Measurements from ENCODE around the gene MSH4.

MSH4 gene

GRCh38 chr1:75950176-75950575 is 153.5 kb downstream of the MSH4 start:
- TF ChIP-seq, protein P1, sequence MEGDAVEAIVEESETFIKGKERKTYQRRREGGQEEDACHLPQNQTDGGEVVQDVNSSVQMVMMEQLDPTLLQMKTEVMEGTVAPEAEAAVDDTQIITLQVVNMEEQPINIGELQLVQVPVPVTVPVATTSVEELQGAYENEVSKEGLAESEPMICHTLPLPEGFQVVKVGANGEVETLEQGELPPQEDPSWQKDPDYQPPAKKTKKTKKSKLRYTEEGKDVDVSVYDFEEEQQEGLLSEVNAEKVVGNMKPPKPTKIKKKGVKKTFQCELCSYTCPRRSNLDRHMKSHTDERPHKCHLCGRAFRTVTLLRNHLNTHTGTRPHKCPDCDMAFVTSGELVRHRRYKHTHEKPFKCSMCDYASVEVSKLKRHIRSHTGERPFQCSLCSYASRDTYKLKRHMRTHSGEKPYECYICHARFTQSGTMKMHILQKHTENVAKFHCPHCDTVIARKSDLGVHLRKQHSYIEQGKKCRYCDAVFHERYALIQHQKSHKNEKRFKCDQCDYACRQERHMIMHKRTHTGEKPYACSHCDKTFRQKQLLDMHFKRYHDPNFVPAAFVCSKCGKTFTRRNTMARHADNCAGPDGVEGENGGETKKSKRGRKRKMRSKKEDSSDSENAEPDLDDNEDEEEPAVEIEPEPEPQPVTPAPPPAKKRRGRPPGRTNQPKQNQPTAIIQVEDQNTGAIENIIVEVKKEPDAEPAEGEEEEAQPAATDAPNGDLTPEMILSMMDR (IDR thresholded peaks at IDR 0.05) = no peak

GRCh38 chr1:75952016-75952415 is 155.3 kb downstream of the MSH4 start:
- no peak overlapping the region for H2AFZ ChIP-seq
- no peak overlapping the region for H3K4me2 ChIP-seq (ENCODE audit: low read length)
- H3K27ac ChIP-seq = no peak overlapping the region
- H3K9ac ChIP-seq = no peak overlapping the region
- TF ChIP-seq, protein P1 (IDR thresholded peaks at IDR 0.05) = no peak
- H3K4me3 ChIP-seq (ENCODE audit: low read depth, low read length) = no peak overlapping the region
- no peaks in the 10 kb centered on the region for H3K9me3 ChIP-seq (ENCODE audit: control insufficient read depth, low read length)
- H3K4me1 ChIP-seq = no peaks in the 10 kb centered on the region
- H3K27me3 ChIP-seq (ENCODE audit: control insufficient read depth, insufficient read depth, low read length) = no peaks in the 10 kb centered on the region
- H3K36me3 ChIP-seq (ENCODE audit: control insufficient read depth, insufficient read depth, low read length) = no peaks in the 10 kb centered on the region
- no peaks in the 10 kb centered on the region for H3K79me2 ChIP-seq

More at GRCh38 chr1:75950176-75950575, 153.5 kb downstream of the MSH4 start:
- no peaks in the 10 kb centered on the region for H3K79me2 ChIP-seq
- no peaks in the 10 kb centered on the region for H3K36me3 ChIP-seq (ENCODE audit: control insufficient read depth, insufficient read depth, low read length)
- H3K27me3 ChIP-seq (ENCODE audit: control insufficient read depth, insufficient read depth, low read length) = no peaks in the 10 kb centered on the region
- H3K4me2 ChIP-seq (ENCODE audit: low read length) = no peak overlapping the region
- H3K27ac ChIP-seq = no peak overlapping the region
- no peak overlapping the region for H3K9ac ChIP-seq
- H3K9me3 ChIP-seq (ENCODE audit: control insufficient read depth, low read length) = no peaks in the 10 kb centered on the region
- no peaks in the 10 kb centered on the region for H3K4me1 ChIP-seq
- H2AFZ ChIP-seq = no peak overlapping the region
- H3K4me3 ChIP-seq (ENCODE audit: low read depth, low read length) = no peak overlapping the region

GRCh38 chr1:75953461-75953860 is 156.8 kb downstream of the MSH4 start:
- Histone ChIP-seq H2AFZ (no peak overlapping the region), H3K27me3 (ENCODE audit: control insufficient read depth, insufficient read depth, low read length) (no peaks in the 10 kb centered on the region), H3K4me1 (no peaks in the 10 kb centered on the region), H3K9ac (no peak overlapping the region), H3K27ac (no peak overlapping the region), H3K4me3 (ENCODE audit: low read depth, low read length) (no peak overlapping the region), H3K9me3 (ENCODE audit: control insufficient read depth, low read length) (no peaks in the 10 kb centered on the region), H3K4me2 (ENCODE audit: low read length) (no peak overlapping the region), H3K79me2 (no peaks in the 10 kb centered on the region), H3K36me3 (ENCODE audit: control insufficient read depth, insufficient read depth, low read length) (no peaks in the 10 kb centered on the region)
- TF ChIP-seq, protein P1 (IDR thresholded peaks at IDR 0.05) = no peak

GRCh38 chr1:75954586-75954985 is 157.9 kb downstream of the MSH4 start:
- no peak overlapping the region for H3K9ac ChIP-seq
- no peaks in the 10 kb centered on the region for H3K4me1 ChIP-seq
- H3K79me2 ChIP-seq = no peaks in the 10 kb centered on the region

More at GRCh38 chr1:75954586-75954985, 157.9 kb downstream of the MSH4 start:
- H3K9me3 ChIP-seq (ENCODE audit: control insufficient read depth, low read length) = no peaks in the 10 kb centered on the region
- H3K27ac ChIP-seq = no peak overlapping the region
- no peak overlapping the region for H2AFZ ChIP-seq
- no peak overlapping the region for H3K4me2 ChIP-seq (ENCODE audit: low read length)
- no peaks in the 10 kb centered on the region for H3K27me3 ChIP-seq (ENCODE audit: control insufficient read depth, insufficient read depth, low read length)
- no peaks in the 10 kb centered on the region for H3K36me3 ChIP-seq (ENCODE audit: control insufficient read depth, insufficient read depth, low read length)
- H3K4me3 ChIP-seq (ENCODE audit: low read depth, low read length) = no peak overlapping the region
- TF ChIP-seq, protein P1 (IDR thresholded peaks at IDR 0.05) = no peak
